Left lobe of liver (tissue), 2 donors: Measurements from ENCODE around the gene NMD3. TPM values are rescaled to one million over a fixed set of nuclear protein-coding genes. Genes with fewer than 3 reads are reported as not detected.
A peak's percentile ranks its signal among the peaks of the same experiment; 100 is the strongest.
"Not testable (repeated sequence)": the region's sequence is repeated elsewhere in the genome, so short reads cannot be mapped to it uniquely, and the experiment has no call there.

ENCODE experiments used
- ATAC-seq: fragments of 200-7000 bp; cut with Tn5 transposase; one replicate; pipeline ENCODE4 v1.9.1; 2020; ENCODE audit warnings: mild to moderate bottlenecking, moderate library complexity
- DNase-seq: peaks from one replicate; pipeline ENCODE4 v3.0.0-alpha.2; 2020; ENCODE audit warnings: low spot score
- total RNA-seq: library from RNA; stranded (reverse); gene quantifications from one replicate; pipeline ENCODE4 v1.2.1, GENCODE V29; 2021
- donor health status: DM: no; HTN: no; CAD: no; lungs with moderate emphysema.
- donor health status: DM: no; HTN: yes; CAD: no.

Gene NMD3
- total RNA-seq, 1 donor from 2014 or later, result 40.9 TPM

DNA sequence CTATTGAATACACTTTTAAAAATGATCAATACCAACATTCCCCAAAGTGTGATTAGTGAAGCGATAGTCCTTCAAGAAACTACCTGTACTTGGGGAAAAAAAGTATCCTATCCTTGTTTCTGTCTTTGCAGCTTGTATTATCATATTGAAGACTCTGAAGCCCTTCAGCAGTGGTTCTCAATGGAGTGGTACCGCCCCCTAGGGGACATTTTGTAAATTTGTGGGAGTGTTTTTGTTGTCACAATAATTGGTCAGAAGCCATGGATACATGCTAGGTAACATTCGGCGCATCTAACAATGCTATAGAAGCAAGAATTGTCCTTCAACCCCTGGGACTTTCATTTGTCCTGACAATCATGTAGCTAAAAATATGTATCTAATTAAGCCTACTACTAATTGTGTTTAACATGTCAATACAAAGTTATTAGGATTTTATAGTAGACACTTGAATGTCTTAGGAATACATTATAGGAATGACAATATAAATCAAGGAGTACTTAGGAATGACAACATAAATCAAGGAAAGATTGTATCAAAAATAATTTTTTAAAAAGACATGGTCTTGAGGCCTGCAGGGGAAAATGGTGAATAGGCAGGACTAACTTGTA is 53.7 kb downstream of the NMD3 start:
- peak; percentile 71 for ATAC-seq
- DNase-seq, result no peak

DNA sequence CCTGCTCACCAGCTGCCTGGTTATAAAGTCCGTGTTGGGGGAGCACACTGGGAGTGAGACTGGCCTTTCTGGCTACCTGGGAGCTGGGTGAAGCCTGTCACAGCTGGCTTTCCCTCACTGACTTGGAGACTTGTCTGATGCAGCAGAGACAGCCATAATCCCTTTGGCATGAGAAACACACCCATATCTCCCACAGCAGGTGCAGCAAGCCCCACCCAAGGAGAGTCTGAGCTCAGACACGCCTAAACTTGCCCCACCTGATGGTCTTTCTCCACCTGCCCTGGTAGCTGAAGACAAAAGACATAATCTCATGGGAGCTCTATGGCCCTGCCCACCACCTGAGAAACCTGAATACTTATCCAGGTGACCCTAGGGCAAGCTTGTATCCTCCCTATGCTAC is 54.8 kb downstream of the NMD3 start:
- ATAC-seq (no peak), DNase-seq (no peak)

DNA sequence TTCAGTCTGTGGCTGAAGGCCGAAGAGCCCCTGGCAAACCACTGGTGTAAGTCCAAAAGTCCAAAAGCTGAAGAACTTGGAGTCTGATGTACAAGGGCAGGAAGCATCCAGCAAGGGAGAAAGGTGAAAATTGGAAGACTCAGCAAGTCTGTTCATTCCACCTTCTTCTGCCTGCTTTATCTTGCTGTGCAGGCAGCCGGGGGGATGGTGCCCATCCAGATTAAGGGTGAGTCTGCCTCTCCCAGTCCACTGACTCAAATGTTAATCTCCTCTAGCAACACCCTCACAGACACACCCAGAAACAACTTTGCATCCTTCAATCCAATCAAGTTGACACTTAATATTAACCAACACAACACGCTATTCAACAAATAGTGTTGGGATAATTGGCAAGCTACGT is 61.3 kb downstream of the NMD3 start:
- not testable (repeated sequence) for DNase-seq, ATAC-seq

DNA sequence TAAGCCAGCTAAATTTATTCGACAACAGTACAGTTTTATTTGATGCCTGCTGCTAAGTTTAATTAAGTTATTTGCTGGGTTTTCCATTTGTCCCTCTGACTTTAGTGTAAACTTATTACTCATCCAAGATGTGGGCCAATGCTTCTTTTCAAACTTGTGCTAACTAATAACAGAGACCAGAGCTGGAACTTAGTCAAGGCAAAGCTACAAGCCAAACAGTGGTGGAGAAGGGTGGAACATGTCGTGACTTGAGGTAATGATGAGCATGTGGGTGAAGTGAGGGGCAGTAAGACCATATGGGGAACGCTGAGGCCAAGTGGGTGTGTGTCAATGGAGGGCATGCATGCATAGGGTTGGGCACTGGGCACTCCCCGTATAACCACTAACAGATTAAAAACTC is 63.9 kb downstream of the NMD3 start:
- no peak for DNase-seq
- no peak for ATAC-seq

DNA sequence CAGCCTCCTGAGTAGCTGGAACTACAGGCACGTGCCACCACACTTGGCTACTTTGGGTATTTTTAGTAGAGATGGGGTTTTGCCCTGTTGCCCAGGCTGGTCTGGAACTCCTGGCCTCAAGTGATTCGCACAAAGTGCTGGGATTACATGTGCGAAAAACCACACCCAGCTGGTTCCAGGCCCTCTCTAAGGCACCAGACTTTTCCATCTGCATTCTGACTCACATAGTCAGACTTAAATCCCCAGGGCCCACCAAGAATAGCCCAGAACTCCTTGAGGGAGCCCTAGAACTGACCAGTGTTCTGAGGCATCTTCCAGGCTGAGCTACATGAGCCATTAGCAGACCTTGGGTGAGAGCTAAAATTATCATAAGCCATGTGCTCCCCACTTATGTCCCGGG is 68.1 kb downstream of the NMD3 start:
- DNase-seq, result no peak

DNA sequence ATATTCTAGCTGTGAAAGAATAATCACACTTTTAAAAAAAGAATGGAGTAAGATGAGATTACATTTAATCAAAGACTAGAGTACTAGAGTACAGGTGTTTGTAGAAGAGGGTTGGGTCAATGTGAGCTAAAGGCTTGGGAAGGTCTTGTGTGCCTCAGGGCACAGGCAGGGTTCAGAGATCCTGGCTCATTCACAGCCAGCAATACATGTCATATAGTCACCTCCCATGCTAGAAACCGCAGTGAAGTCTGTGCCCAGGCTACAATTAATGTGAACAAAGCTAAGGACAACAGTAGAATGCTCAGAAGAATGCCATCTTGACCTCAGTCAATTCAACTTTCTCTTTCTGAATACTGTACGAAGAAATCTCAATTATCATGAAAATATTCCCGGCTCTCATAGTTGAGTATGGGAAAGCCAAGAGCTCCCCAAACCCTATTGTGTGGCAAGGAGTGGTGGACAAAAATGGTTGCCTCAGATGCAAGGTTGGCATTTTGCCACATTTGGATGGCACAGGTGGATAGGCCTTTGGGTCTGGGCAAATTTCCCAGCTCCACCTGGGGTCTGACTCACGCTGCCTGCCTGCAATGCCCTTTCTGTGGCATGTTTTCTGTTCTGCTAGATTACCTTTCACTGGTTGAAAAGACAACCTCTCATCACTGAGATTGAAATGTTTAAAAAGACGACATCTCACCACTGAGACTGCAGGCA is 70.2 kb downstream of the NMD3 start:
- ATAC-seq, result no peak

More for the DNA sequence above, 68.1 kb downstream of the NMD3 start:
- no peak for ATAC-seq

DNA sequence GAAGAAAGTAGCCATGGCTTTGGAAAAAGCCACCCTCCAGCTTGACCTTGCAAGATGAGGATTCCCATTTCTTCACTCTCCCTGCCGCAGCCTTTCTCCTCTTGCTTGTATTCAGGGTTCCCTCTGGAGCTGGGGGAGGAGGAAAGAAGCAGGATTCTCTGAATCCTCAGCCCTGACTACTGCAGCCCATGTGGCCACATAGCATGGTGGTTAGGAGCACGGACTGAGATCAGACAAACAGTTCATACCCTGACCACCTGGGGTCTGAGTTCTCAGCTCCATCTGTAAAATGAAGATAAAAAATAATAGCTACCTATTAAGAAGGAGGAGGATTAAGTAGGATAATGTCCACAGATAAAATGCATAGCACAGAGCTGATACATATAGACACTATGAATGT is 72.3 kb downstream of the NMD3 start:
- ATAC-seq, result no peak

More for the DNA sequence above, 70.2 kb downstream of the NMD3 start:
- no peak for DNase-seq

DNA sequence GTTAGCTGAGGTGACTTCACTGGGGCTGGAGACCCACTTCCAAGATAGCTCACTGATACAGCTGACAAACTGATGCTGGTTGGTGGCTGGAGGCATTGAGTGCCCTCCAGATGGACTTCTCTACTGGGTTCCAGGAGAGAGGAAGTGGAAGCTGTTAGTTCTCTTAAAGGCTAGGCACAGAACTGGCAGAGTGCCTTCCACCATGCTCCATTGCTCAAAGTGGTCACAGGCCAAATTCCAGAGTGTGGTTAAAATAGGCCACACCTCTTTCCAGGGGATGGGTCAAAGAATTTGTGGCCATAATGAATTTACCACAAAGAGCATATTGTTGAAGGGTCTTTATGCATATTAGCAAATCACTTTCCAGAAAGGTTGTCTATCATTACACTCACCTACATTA is 74.2 kb downstream of the NMD3 start:
- peak; percentile 47 for ATAC-seq
- DNase-seq, result no peak

More for the DNA sequence above, 72.3 kb downstream of the NMD3 start:
- DNase-seq, result no peak

DNA sequence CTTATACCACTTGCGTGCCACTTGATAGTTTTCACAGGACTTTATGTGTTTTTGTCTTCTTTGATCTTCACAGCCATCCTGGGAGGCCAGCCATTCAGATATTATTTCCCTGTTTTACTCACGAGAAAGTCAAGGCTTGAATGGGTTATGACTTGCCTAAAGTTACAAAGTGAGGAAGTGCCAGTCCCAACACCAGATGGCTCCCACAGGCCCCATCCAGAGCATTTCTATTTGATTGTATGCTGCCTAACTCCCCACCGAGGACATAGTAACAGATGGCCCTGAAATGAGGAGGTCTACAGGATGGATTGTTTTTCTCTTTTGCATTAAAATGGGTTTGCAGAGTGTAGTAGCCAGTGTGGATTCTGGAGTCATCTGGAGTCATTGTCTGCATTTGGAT is 75.7 kb downstream of the NMD3 start:
- DNase-seq (no peak), ATAC-seq (no peak)

Other genes starting within 250 kb of the NMD3 start
- gene B3GALNT1, start 116.0 kb upstream of the NMD3 start, total RNA-seq, result 0.33 TPM
- 0.18 TPM for gene SPTSSB, start 150.2 kb downstream of the NMD3 start, total RNA-seq